Immature natural killer cell (primary cell): ENCODE results near the gene GGNBP2. TPM values are rescaled to one million over a fixed set of nuclear protein-coding genes. Genes with fewer than 3 reads are reported as not detected.

ENCODE experiments used
- DNase-seq, 3 donors: peaks; one replicate each; pipeline ENCODE4 v3.0.0; 2022; ENCODE audit warnings: mixed read lengths in 1 of 3
- H3K27ac Mint-ChIP-seq, 6 donors: one replicate each; pipeline ENCODE4 v1.8.0; 2020; ENCODE audit warnings: mixed read lengths in 6 of 6, mild to moderate bottlenecking in 5 of 6, inconsistent platforms in 4 of 6, moderate library complexity in 3 of 6
- H3K27me3 Mint-ChIP-seq, 3 donors: one replicate each; pipeline ENCODE4 v1.8.0; 2020 to 2021; ENCODE audit warnings: low read depth in 3 of 3, mild to moderate bottlenecking in 3 of 3, mixed read lengths in 3 of 3, moderate library complexity in 3 of 3, inconsistent platforms in 1 of 3
- H3K36me3 Mint-ChIP-seq, 3 donors: one replicate each; pipeline ENCODE4 v1.8.0; 2020; ENCODE audit warnings: mixed read lengths in 3 of 3, inconsistent platforms in 2 of 3, mild to moderate bottlenecking in 2 of 3
- H3K4me1 Mint-ChIP-seq, 2 donors: one replicate each; pipeline ENCODE4 v1.8.0; 2020; ENCODE audit warnings: inconsistent platforms in 2 of 2, mild to moderate bottlenecking in 2 of 2, mixed read lengths in 2 of 2, moderate library complexity in 1 of 2
- H3K4me3 Mint-ChIP-seq, 5 donors: one replicate each; pipeline ENCODE4 v1.8.0; 2020; ENCODE audit warnings: mild to moderate bottlenecking in 5 of 5, mixed read lengths in 5 of 5, inconsistent platforms in 3 of 5, moderate library complexity in 3 of 5
- H3K9me3 Mint-ChIP-seq, 6 donors: one replicate each; pipeline ENCODE4 v1.8.0; 2020; ENCODE audit warnings: mild to moderate bottlenecking in 6 of 6, mixed read lengths in 6 of 6, inconsistent platforms in 4 of 6, moderate library complexity in 3 of 6
- polyA plus RNA-seq, 3 donors: library from polyadenylated mRNA; unstranded; fragments of 300-500 nt; fragmentation: Illumina TruSeq; gene quantifications; one replicate each; pipeline ENCODE4 v1.2.3, GENCODE V29; 2021

GGNBP2 gene
- polyA plus RNA-seq, 3 donors from 2014 or later = 28.2 to 60.0 (median 35.7) TPM

GRCh38 chr17:36546418-36547093 lies 1.8 kb downstream of the GGNBP2 start:
- Mint-ChIP-seq H3K9me3 (no peaks in the 10 kb centered on the region), H3K36me3 (peaks cover 0 to 4% (median 0%) of the 10 kb centered on the region in 3 donors), H3K27me3 (peaks cover 8 to 24% (median 9%) of the 10 kb centered on the region in 3 donors), H3K4me1 (peaks cover 53 to 64% of the 10 kb centered on the region in 2 donors), H3K27ac (peak overlapping the region; percentile 91 to 99 (median 95)), H3K4me3 (peak overlapping the region; percentile 89 to 97 (median 93))
- DNase-seq = peak in 1 of 3 donors; percentile 7

DNA sequence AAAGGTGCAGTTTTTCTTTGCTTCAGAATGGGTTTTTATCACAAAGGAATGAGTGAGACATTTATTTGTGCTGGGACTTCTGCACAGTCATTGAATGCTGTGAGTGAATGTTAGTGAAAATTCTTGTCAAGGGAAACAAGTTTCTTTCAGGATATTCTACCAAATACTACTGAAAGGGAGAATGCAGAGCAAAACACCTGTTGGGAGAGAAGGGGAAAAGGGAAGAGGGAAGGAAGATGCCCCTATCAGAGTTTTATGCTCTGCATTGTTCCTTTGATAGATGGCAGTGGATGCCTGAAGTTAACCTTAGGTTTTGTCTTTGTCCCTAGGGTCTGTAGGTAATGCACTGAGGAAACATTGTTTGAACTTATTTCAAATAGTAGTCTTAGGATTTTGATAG lies 3.1 kb downstream of the GGNBP2 start:
- Mint-ChIP-seq H3K4me3 (peak overlapping the region in 4 of 5 donors; percentile 30 to 62 (median 44)), H3K27ac (peak overlapping the region; percentile 45 to 81 (median 63)), H3K4me1 (peaks cover 61 to 76% of the 10 kb centered on the region in 2 donors), H3K27me3 (peaks cover 7 to 24% (median 8%) of the 10 kb centered on the region in 3 donors), H3K36me3 (peaks cover 0 to 4% (median 0%) of the 10 kb centered on the region in 3 donors), H3K9me3 (no peaks in the 10 kb centered on the region)
- DNase-seq = no peak

- H3K36me3 Mint-ChIP-seq = peaks cover 0 to 4% (median 3%) of the 10 kb centered on the region in 3 donors
- H3K9me3 Mint-ChIP-seq = no peaks in the 10 kb centered on the region
- H3K27me3 Mint-ChIP-seq = peaks cover 2 to 11% (median 3%) of the 10 kb centered on the region in 3 donors
- peak overlapping the region; percentile 11 to 79 (median 64) for H3K27ac Mint-ChIP-seq
- peak overlapping the region; percentile 29 to 65 (median 40) for H3K4me3 Mint-ChIP-seq
- H3K4me1 Mint-ChIP-seq = peaks cover 70 to 92% of the 10 kb centered on the region in 2 donors
- peak; percentile 14 to 34 (median 29) for DNase-seq
Observed at GRCh38 chr17:36550491-36551417, 6.0 kb downstream of the GGNBP2 start.

DNA sequence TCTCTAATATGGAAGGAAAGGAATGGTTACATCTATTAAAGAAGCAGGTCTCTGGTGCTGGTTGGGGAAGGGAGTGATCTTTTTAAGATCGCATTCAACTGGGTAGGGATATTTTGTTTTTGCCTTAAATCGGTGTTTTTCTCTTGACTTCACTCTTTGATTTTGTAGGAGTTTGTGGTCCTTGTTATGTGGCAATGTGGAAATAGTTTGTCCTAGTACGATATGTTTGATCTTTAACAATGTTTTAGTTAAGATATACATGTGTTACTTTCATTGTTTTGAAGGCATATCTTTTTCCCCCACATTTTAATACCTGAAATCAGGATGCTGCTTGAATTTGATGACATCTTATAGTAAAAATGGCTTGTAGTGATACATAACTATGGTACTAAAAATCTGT lies 8.7 kb downstream of the GGNBP2 start:
- Mint-ChIP-seq H3K27ac (peak overlapping the region in 1 of 6 donors; percentile 73), H3K27me3 (peaks cover 2 to 8% (median 4%) of the 10 kb centered on the region in 3 donors), H3K9me3 (no peaks in the 10 kb centered on the region), H3K4me1 (peaks cover 56 to 82% of the 10 kb centered on the region in 2 donors), H3K36me3 (peaks cover 9 to 18% (median 11%) of the 10 kb centered on the region in 3 donors), H3K4me3 (peak overlapping the region in 2 of 5 donors; percentile 13 to 16)
- DNase-seq = no peak

DNA sequence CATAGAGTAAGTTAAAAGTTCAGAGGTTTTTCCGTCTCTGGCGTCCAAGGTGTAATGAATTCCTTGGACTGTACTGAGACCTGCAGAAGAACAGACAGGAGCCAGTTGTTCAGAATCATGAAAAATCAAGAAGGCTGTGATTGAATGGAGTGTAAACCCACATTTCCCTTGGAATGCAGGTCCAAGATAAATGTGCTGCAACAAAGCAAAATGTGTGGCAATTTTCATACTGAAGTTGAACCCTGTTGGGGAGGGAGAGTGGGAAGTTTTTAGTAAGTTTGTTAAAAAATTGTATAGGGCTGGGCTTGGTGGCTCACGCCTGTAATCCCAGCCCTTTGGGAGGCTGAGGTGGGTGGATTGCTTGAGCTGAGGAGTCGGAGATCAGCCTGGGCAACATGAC lies 21.4 kb downstream of the GGNBP2 start:
- DNase-seq = no peak
- Mint-ChIP-seq H3K27ac (no peak overlapping the region), H3K9me3 (no peaks in the 10 kb centered on the region), H3K4me1 (peaks cover 12 to 32% of the 10 kb centered on the region in 2 donors), H3K36me3 (peaks cover 12 to 27% (median 14%) of the 10 kb centered on the region in 3 donors), H3K4me3 (no peak overlapping the region), H3K27me3 (peaks cover 0 to 6% (median 0%) of the 10 kb centered on the region in 3 donors)

DNA sequence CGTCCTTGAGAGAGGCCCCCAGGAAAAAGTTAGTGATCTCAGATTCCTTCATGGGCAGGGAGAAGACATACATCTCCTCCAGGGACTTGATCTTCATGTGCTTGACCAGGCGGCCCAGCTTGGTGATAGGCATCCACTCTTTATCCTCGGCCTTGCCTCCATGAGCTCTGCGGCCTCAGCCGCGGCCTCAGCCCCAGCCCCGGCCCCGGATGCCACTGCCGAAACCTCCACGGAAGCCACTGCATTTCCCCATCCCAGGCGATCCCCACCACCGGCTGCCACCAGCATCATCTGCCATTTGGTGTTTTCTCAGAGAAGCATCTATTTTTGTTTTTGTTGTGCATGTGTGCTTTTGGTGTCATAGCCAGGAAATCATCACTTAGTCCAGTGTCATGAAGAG lies 30.3 kb downstream of the GGNBP2 start:
- DNase-seq = no peak
- Mint-ChIP-seq H3K9me3 (no peaks in the 10 kb centered on the region), H3K36me3 (peaks cover under 1 to 20% (median 14%) of the 10 kb centered on the region in 3 donors), H3K27me3 (peaks cover 0 to 10% (median 2%) of the 10 kb centered on the region in 3 donors), H3K4me3 (no peak overlapping the region), H3K27ac (no peak overlapping the region), H3K4me1 (peaks cover 15 to 46% of the 10 kb centered on the region in 2 donors)

GRCh38 chr17:36576793-36577192 lies 32.1 kb downstream of the GGNBP2 start:
- H3K4me3 Mint-ChIP-seq = no peak overlapping the region
- H3K27me3 Mint-ChIP-seq = peaks cover 2 to 6% (median 3%) of the 10 kb centered on the region in 3 donors
- no peaks in the 10 kb centered on the region for H3K9me3 Mint-ChIP-seq
- DNase-seq = no peak
- peak overlapping the region in 1 of 6 donors; percentile 46 for H3K27ac Mint-ChIP-seq
- peaks cover 15 to 46% of the 10 kb centered on the region in 2 donors for H3K4me1 Mint-ChIP-seq
- peaks cover 4 to 24% (median 14%) of the 10 kb centered on the region in 3 donors for H3K36me3 Mint-ChIP-seq

GRCh38 chr17:36578671-36579070 lies 34.0 kb downstream of the GGNBP2 start:
- Mint-ChIP-seq H3K9me3 (no peaks in the 10 kb centered on the region), H3K27ac (no peak overlapping the region), H3K4me3 (no peak overlapping the region), H3K4me1 (peaks cover 8 to 29% of the 10 kb centered on the region in 2 donors), H3K36me3 (peaks cover 4 to 22% (median 14%) of the 10 kb centered on the region in 3 donors), H3K27me3 (peaks cover 0 to 3% (median 2%) of the 10 kb centered on the region in 3 donors)
- no peak for DNase-seq

- Mint-ChIP-seq H3K9me3 (no peaks in the 10 kb centered on the region), H3K36me3 (peaks cover 11 to 25% (median 17%) of the 10 kb centered on the region in 3 donors), H3K4me3 (no peak overlapping the region), H3K27me3 (peaks cover 2 to 3% (median 2%) of the 10 kb centered on the region in 3 donors), H3K4me1 (no peaks in the 10 kb centered on the region), H3K27ac (no peak overlapping the region)
- no peak for DNase-seq
Observed at GRCh38 chr17:36583787-36584186, 39.1 kb downstream of the GGNBP2 start.

GRCh38 chr17:36586138-36586537 lies 41.4 kb downstream of the GGNBP2 start:
- peak overlapping the region in 2 of 6 donors; percentile 1 for H3K27ac Mint-ChIP-seq
- no peak overlapping the region for H3K4me3 Mint-ChIP-seq
- H3K27me3 Mint-ChIP-seq = peaks cover 0 to 3% (median 2%) of the 10 kb centered on the region in 3 donors
- H3K9me3 Mint-ChIP-seq = no peaks in the 10 kb centered on the region
- H3K4me1 Mint-ChIP-seq = peaks cover 9 to 17% of the 10 kb centered on the region in 2 donors
- DNase-seq = no peak
- H3K36me3 Mint-ChIP-seq = peaks cover 10 to 22% (median 10%) of the 10 kb centered on the region in 3 donors

DNA sequence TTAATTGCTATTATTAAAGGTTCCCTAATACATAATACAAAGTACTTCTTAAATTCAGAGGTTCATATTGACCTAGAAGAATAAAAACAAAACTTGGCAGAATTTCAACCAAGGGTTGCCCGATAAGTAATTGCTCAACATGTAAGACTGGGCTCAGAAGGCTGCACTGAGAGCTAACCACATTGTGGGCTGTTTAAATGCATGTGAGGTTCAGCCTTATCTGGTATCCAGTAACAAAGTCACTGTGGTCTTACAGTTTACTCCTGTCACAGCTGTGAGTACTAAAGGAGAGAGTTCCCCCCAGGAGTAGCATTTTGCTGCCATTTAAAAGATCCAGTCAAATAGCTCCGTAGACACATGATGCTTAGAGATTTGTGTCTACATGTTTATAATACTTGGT lies 45.4 kb downstream of the GGNBP2 start:
- peaks cover 7 to 16% (median 10%) of the 10 kb centered on the region in 3 donors for H3K36me3 Mint-ChIP-seq
- no peak for DNase-seq
- H3K4me1 Mint-ChIP-seq = peaks cover 21 to 30% of the 10 kb centered on the region in 2 donors
- peak overlapping the region in 5 of 6 donors; percentile 29 to 75 (median 66) for H3K27ac Mint-ChIP-seq
- peak overlapping the region in 4 of 5 donors; percentile 44 to 80 (median 62) for H3K4me3 Mint-ChIP-seq
- H3K9me3 Mint-ChIP-seq = no peaks in the 10 kb centered on the region
- H3K27me3 Mint-ChIP-seq = peaks cover 2 to 3% (median 3%) of the 10 kb centered on the region in 3 donors

GRCh38 chr17:36591434-36592315 lies 47.0 kb downstream of the GGNBP2 start, which contains the start of gene DHRS11:
DHRS11 (plus strand) TSS chr17:36591879; CDS start chr17:36592010, 131 bp downstream.
- DNase-seq = peak; percentile 65 to 69 (median 68)
- Mint-ChIP-seq H3K27me3 (peaks cover 1 to 3% (median 2%) of the 10 kb centered on the region in 3 donors), H3K27ac (peak within 1 kb of the TSS; percentile 47 to 90 (median 67)), H3K9me3 (no peaks in the 10 kb centered on the region), H3K36me3 (peaks cover 0 to 9% (median 3%) of the 10 kb centered on the region in 3 donors), H3K4me1 (peaks cover 21 to 30% of the 10 kb centered on the region in 2 donors), H3K4me3 (peak within 1 kb of the TSS; percentile 76 to 83 (median 77))
